NCI-H345 treated with DMSO at 0.1 percent for 48 hours (cell line): Measurements from ENCODE around the gene CYTIP.

Source experiments
- DNase-seq: peaks from one replicate; lab custom pipeline; 2025; ENCODE audit not compliant: unreplicated experiment; lab: John Stamatoyannopoulos, UW

CYTIP gene

DNA sequence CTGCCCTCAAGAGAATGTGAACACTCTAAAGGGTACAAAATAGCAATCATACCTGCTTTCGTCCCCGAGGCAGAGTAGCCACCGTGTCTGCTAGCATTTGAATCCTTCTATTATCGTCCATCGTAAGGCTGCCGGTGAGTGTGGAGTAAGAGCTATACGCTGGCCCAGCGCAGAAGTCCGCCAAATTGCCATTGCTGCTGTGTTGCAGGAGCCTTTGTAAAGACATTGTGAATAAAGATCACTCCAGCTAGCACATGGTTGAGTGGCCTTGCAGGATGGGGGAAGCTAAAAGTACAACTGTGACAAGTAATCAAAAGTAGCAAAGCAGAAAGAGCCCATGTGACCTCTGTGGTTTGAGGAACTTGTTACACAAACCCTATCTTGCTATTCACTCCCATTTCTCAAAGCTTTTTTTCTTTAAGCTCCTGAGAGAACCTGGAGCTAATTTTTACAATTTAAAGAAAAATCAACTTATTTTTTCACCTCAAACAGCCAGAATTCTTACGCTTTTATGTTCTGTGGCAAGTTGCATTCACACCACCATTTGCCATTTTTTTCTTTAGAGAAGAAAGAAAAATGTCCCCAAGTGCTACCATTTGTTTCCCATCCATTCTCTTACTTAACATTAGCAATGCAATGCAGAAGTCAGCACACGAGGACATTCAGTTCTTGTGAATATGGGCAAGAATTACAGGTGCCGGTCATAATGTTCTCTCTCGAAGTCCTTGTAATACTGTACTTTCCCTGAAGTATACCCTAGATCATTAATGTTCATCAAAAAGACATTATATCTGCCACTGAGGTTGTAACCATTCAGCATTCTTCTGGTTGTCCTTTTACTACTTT lies at the start of gene CYTIP:
Gene CYTIP (minus strand): TSS at position 295 of the 846 bp plus-strand sequence. CDS start 69 bp downstream, at position 226.
- no peak for DNase-seq

DNA sequence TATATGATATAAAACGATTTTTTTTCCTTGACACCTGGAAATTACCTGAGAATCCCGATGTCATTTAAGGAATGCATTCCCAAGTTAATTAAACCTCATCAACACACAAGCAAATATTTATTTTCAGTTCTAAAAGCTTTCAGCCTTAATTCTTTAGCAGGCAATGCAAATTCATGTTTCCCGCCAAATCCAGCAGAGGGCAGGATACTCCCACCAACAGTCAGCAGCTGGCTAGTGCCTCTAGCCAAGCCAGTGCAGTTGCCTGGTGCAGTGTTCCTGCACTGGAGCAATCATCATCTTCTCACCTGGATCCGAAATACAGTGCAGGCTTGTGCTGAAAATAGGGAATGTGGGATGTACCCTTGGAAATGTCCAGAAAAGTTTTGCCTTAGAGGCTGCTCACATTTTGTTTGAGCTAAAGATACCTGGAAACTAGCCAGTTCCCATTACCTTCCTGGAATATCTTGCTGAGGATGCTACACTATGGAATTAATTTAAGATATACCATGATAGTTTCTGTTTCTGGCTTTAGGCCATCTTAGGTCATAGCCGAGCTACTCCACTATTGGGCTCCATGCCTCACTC lies 48.4 kb upstream of the CYTIP start:
- DNase-seq = peak; percentile 68

DNA sequence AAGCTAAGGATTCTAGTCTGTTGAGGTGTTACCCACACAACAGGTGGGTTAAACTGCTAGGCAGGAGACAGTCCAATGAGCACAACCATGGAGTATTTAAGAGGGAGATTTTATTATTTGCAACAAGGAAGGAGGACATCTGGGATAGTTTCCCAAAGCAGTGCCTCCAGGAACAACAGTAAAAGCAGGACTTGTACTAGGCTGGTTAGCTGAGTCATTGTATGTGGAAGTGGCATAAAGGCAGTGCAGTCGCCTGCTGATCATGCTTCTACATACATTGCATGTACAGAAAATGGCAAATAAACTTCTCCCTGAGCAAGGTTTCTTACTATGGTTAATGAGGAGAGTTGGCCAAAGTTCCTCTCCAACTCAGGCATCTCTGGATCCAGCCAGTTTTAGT lies 46.1 kb upstream of the CYTIP start:
- DNase-seq = no peak

DNA sequence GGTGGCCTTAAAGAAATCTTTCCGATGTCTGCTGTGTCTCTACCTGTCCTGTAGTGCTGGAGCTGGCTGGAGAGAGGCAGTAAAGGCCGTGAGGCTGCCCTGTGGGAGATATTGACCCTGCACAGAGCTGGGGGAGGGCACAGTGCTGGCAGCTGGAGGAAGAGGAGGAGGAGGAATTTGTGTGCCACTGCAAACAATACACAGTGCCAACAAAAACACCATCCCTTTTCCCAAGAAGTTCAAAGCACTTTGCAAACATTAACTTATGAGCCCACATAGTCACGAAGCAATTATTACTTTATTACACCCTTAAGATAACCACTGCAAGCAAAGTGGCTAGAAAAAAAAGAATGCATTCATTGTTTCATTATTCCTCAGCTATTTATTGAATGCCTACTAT lies 45.0 kb upstream of the CYTIP start:
- no peak for DNase-seq

DNA sequence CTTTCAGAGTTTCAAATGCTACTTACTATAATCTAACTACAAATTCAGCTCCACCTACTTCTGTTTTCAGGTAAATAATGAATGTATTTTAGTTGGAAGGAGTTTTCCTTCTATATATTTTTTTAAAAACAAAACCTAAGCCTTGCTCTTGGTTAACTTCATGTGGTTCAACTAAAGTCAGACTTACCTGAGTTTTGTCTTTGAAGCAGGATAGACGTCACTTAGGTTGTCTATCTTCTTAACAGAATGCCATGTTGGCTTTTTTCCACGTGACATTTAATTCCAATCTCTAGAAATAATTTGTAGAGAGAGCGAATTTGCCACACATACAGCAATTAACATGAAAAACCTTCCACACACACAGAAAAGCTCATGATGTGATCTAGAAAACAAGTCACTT lies 43.9 kb upstream of the CYTIP start:
- DNase-seq = no peak

DNA sequence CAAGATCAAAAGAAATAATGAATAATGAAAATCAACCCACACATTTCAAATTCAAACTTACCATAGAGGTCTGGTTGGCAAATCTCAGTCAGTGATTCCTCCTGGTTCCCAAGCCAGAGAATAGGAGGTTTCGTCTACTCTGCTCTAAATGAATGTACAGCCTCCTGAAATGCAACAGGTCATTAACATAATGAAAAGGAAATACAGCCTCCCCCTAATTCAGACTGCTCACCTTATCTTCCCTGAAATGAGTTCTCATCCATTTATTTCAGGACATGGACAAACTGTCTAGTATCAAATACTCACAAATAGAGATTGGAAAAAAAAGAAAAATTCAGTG lies 43.4 kb upstream of the CYTIP start:
- no peak for DNase-seq

DNA sequence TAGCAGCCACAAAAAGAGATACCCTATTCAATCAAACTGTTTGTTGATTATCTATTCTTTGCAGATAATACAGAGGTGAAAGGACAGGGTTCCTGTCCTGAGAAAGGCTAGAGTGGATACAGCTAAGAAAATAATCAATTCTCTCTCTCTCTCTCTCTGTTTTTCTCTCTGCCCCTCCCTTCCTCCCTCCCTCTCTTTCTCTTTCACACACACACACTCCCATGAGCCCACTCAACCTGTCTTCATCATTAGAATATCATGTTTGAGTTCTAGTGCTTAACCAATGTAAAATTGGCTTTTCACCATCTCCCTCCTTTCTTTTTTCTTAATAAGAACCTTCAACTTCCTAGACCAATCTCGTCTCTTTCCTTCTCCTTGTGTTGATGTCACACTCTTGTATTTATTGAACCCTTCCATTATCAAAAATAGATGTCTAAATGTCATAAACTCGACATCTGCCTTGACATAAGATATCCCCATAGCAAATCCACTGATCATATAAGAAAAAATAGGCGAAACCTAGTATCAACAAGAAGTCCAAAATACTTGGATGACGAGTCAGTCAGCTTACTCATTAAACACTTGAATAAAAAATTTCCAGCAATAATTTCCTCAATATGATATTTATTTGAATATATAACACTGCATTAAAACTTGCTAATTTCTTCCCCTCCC lies 42.8 kb upstream of the CYTIP start:
- DNase-seq = no peak

DNA sequence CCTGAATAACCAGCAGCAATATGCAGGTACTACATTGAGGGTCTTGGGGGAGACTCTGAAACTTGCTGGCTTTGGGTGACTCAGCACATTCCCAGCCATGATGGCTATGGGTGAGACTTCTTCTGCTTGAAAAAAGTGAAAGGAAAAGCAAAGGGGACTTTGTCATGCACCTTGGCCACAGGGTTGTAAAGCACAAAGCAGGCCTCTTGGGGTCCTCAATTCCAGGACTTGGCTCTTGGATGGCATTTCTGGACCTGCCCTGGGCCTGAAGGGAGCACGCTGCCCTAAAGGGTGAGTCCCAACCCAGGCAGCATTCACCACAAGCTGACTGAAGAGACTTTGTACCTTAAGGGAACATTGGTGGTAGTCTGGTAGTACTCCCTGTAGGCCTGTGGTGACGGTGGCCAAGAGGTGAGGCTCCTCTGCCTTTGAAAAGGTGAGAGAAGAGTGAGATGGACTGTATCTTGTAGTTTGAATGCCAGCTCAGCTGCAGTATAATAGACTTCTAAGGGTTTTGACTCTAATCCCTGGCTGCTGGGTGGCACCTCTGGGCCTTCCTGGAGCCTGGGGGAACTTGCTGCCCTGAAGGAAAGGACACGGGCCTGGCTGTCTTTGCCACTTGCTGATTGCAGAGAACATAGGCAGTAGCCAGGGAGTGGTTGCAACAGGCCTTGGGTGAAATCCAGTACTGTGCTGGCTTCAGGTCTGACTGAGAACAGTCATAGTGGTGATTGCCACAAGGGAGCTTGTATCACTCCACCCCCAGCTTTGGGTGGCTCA lies 36.5 kb upstream of the CYTIP start:
- no peak for DNase-seq

DNA sequence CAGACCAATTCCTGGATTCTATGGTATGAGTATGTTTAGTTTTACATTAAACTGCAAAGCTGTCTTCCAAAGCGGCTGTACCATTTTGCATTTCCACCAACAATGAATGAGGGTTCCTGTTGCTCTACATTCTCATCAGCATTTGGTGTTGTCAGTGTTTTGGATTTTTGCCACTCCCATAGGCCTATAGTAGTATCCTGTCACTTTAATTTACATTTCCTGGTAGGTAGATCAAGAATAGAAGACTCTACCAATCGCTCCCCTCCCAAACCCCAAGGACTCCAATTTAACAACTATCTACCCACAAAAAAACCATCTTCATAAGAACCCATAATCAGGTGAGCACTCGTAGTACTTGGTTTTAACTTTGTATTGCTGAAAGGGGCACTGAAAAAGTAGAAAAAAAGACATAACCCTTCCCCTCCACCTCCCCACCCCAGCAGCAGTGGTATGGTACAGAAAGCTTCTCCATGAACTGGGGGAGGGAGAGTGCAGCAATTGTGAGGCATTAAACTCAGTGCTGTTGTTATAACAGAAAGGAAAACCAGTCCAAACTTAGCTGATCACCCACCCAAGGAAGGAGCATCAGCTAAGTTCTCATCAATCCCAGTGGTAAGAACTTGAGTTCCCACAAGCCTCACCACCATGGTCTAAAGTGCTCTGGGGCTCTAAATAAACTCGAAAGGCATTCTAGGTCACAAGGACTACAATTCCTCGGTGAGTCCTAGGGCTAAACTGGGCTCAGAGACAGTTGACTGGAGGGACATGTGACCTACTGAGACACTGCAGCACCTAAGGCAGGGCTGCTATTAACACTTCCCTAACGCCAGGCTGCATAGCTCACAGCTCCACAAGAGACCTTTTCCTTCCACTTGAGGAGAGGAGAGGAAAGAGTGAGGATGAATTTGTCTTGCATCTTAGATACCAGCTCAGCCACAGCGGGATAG lies 35.5 kb upstream of the CYTIP start:
- no peak for DNase-seq

DNA sequence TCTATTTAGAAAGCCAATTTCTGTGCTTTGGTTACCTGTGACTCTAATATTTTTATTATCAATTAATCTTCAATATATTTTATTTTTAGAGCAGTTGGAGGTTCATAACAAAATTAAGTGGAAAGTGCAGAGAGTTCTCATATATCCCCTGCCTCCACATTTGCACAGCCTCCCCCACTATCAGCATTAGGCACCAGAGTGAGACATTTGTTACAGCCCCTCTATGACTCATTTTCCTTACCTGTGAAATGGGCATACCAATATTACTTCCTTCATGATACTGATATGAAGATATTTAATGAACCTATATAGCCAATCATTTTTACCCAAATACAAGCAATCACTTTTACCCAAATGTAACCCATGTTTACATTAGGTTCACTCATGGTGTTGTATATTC lies 34.0 kb upstream of the CYTIP start:
- no peak for DNase-seq

DNA sequence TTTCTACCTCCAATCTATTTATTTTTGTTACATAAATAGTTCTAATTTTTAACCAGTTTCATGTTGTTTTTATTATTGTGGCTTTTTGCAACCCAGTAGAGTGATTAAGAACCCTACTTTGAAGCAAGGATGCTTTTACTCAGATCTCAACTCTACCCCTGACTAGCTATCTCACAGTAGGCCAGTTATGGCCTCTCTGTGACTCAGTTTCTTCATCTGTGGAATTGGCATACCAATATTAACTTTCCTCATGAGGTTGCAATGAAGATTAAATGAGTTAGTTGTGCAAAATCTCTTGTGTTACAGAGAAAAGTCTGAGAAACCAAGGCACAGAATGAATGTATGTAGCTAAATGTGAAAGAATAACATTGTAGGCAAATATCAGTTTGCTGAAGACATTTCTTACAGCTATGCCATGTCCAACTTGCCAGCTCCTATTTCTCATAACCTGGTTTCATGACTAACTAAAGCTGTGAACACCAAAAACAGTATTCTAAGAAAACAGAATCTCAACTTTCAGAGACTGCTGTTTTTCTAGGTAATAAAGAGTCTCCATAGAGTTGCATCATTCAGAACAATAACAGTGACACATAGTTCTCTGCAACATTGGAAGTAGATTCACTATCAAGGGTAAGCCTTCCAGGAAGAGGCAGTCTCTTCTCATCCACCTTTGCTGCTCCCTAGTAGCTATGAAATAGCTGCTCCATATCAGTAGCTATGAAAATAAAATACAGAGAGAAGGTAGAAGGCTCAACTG lies 33.2 kb upstream of the CYTIP start:
- no peak for DNase-seq

DNA sequence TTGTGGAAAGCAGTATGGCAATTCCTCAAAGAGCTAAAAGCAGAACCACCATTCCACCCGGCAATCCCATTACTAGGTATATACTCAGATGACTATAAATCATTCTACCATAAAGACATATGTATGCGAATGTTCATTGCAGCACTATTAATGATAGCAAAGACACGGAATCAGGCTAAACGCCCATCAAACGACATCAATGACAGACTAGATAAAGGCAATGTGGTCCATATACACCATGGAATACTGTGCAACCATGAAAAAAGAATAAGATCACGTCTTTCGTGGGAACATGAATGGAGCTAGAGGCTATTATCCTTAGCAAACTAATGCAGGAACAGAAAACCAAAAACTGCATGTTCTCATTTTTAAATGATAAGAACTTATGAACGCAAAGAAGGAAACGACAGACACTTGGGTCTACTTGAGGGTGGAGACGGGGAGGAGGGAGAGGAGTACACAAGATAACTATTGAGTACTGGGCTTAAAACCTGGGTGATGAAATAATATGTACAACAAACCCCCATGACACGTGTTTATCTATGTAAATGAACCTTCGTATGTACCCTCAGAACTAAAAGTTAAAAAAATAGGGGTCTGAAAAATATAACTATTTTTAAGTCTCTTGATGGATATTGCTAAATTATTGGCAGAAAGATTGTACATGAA lies 32.0 kb upstream of the CYTIP start:
- no peak for DNase-seq

DNA sequence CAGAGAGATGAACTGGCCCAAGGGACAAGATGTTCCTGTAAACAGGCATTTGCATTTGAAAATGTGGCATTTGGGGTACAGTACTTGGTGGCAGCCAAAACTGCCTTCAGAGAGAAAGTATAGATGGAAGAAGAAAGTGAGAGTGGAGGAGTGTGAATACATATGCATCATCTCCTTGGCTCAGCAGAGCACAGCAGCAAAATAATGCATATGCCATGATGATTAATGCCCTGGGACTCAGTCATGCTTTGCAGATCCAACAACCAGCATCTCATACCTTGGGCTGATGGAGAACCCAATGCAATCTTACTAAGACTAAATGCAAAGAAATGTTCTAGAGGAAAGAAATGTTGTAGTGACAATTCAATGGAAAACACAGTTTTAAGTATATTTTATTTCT lies 29.7 kb upstream of the CYTIP start:
- DNase-seq = no peak

DNA sequence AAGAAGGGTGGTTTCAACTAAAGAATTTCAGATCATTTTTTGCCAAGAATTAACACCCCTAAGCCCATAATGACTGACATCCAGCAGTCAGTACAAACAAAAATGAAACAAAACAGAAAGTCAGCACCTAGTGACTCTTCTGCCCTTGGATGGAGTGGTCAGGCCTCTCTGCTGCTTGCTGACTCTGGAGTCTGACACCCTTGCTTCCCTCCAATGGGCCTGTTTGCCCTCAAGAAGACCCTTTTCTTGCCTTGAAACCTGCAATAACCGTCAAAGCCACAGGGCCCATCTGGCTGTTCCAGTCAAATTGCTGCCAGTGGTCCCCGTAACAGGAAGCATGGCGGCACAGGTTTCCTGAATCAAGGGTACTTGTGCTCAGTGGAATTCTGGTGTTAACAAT lies 27.2 kb upstream of the CYTIP start:
- no peak for DNase-seq

DNA sequence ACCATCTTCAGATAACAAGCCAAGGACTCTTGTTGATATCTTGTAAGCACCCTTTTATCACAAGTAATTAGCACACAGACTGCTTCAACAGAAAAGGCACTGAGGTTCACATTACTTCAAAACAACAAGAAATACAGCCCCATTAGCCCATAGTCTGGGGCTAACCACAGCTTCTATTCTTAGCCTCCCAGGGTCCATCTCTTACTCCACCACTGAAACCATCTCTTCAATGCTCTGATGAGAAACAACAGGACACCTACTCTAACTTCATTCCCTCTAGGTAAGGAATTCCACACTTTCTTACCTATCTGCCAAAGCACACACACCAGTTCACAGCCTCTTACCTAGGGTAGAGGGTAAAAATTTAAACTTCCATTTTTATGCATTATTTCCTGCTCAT lies 26.4 kb upstream of the CYTIP start:
- no peak for DNase-seq

DNA sequence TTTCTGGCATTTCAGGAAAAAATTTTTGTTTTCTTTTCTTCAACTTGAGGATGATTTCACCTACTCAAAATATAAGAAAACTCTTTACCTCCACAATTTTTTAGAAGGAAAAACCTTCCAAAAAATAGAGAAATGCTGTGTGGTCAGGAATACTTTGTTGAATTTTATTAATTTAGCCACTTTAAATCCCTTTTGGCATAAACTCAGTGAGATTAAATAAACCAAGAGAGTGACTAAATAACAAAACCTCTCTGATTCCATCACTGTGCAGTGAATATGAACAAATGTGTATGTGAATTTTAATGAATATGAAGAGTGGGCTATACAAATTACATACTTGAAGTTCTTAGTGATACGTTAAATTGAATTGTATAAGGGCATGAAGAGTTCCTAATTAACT lies 25.8 kb upstream of the CYTIP start:
- no peak for DNase-seq

DNA sequence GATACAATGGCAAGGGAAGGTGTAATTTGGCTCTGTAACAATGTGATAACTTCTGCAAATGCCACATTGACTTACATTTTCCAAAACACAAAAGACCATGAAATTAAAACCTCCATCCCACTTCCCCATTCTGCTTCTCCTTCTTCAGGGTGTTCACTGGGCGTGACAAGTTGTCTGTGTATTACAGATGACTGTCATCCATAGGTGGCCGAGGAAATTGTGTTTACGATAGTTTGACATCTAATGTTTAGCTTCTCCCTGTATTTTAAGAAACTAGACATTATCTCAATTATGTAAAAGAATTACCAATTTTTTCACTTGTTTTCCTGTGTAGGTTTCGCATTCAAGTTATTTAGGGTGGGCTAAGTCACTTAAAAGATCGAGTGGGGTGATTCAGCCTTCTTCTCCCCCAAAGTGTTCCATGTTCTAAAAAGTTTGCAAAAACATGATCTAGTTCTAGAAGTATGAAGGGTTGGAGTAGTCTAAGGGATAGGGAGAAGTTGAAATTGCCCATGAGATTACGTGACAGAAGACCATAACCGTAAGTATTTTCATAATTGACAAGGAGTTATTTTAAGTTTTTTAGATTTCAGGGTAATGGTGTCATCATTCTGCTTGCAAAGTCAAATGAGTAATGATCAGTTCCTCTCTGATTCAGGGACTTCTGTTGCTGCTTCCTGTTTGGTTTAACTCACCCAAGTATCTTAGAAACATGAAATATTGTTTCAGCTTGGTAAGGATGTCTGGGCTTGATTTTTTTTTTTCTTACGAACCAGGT lies 25.2 kb upstream of the CYTIP start:
- DNase-seq = no peak

DNA sequence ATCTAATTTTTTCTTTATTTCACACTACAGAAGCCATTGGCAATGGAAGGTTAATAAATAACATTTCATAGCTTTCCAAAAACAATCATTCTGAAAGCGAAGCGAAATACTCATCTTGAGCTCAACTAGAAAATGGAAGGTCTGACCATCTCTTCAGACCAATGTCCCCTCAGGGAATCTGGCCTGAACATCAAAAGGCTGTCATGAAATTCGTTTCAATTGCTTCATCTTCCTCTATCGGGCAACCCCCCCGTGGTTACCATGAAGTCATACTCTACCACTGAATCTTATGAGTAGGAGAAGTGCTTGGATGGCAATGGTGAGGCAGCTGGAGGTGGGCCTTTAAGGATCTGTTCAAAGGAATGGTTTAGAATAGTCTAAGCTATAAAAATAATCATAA lies 22.9 kb upstream of the CYTIP start:
- no peak for DNase-seq
